ENCODE results near the gene RIMS4.

DNA sequence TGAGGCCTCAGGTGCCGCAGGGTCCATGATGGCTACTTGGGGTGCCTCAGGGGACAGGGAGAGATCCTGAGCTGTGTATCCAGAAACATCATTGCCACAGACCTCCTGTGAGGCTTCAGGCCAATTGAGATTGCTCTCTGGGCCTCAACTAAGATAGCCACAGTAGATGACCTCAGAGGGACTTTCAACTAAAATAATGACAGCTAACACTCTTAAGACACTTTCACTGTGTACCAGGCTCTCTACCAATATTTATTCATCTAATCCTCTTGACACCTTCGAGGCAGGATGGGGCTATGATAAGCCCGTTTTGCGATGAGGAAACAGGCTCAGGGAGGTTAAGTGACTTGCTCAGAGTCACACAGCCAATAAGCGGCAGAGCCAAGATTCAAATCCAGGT, 10.7 kb downstream of the RIMS4 start:
- no peak for TF ChIP-seq CTCF (IDR thresholded peaks at IDR 0.05)
- no peak for TF ChIP-seq POLR2AphosphoS5 (IDR thresholded peaks at IDR 0.05)
- no peak for TF ChIP-seq POLR2A (IDR thresholded peaks at IDR 0.05)
- TF ChIP-seq EP300 (IDR thresholded peaks at IDR 0.05), result no peak
